LNCaP clone FGC (cell line): ENCODE data around the gene ACER3.
"Not testable (repeated sequence)": the region's sequence is repeated elsewhere in the genome, so short reads cannot be mapped to it uniquely, and the experiment has no call there.

ENCODE experiments used
- DNase-seq: peaks from one replicate; pipeline ENCODE4 v3.0.0-alpha.2; 2011; ENCODE audit warnings: low read depth
- H3K4me3 ChIP-seq: 2 replicates; pipeline ENCODE4 v1.5.1; 2011; ENCODE audit warnings: mild to moderate bottlenecking, low read depth, low read length, control low read depth
- TF ChIP-seq, protein P1 (sequence below): IDR thresholded peaks from 2 replicates; pipeline ENCODE4 v1.5.1; 2012; ENCODE audit warnings: mild to moderate bottlenecking; ENCODE audit not compliant: control insufficient read depth, insufficient read depth; ENCODE audit errors: extremely low read depth

The ACER3 gene

DNA sequence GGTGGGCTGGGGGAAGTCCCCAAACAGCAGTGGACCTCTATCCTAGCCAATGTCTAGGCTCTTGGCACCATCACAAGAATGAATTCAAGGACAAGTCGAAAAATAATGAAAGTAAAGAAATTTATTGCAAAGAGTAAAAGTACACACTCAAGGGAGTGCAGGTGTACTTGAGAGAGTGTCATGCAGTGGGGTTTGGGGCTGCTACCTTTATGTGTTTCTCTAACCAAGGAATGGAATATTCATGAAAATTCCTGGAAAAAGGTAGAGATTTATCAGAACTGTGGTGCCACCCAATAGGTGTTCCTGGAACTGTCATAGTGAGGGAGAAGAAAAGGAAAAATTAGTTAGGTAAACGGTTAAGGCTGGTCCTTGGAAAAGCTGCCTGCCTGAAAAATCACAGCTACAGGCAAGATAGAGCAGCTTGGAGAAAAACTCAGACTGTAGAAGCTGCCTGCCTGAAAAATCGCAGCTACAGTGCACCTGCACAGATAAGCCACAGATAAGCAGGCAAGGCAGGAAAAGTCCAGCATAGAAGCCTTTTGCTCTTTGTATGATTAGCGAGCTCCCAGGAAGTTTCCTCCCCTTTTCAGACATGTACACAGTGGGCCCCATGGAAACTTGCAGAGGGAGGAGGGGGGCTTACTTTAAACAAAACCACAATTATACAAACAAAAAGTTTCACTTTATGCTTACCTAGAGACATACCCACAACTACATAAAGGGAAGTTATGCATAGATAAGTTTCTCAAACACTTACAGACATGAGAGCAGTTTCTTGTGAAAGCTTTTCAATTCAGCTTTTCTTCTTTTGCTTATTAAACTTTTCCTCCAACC is 102.1 kb downstream of the ACER3 start:
- peak; percentile 34 for DNase-seq
- H3K4me3 ChIP-seq: no peak overlapping the region
- TF ChIP-seq, protein P1, sequence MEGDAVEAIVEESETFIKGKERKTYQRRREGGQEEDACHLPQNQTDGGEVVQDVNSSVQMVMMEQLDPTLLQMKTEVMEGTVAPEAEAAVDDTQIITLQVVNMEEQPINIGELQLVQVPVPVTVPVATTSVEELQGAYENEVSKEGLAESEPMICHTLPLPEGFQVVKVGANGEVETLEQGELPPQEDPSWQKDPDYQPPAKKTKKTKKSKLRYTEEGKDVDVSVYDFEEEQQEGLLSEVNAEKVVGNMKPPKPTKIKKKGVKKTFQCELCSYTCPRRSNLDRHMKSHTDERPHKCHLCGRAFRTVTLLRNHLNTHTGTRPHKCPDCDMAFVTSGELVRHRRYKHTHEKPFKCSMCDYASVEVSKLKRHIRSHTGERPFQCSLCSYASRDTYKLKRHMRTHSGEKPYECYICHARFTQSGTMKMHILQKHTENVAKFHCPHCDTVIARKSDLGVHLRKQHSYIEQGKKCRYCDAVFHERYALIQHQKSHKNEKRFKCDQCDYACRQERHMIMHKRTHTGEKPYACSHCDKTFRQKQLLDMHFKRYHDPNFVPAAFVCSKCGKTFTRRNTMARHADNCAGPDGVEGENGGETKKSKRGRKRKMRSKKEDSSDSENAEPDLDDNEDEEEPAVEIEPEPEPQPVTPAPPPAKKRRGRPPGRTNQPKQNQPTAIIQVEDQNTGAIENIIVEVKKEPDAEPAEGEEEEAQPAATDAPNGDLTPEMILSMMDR: no peak

DNA sequence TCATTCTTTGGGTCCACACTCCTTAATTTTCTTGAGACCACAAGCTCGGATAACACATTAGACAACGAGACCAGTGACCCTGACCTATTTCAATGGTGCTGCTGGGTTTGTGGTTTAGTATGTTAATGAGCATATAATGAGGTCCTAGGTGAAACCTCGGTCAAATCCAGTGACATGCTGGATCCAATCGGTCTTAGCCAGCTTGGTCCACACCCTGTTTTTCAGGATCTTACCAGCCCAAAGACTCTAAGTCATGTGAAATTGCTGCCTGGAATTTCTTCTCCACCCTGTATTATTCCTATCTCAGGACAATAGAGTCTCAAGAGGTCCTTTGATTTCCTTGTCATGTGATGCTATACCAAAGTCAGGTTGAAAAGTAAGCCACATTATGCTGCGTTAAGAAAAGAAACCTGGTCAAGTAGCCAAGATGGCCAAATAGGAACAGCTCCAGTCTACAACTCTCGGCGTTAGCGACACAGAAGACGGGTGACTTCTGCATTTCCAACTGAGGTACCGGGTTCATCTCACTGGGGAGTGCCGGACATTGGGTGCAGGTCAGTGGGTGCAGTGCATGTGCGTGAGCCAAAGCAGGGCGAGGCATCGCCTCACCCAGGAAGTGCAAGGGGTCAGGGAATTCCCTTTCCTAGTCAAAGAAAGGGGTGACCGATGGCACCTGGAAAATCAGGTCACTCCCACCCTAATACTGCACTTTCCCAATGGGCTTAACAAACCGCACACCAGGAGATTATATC is 102.9 kb downstream of the ACER3 start:
- not testable (repeated sequence) for H3K4me3 ChIP-seq, DNase-seq

DNA sequence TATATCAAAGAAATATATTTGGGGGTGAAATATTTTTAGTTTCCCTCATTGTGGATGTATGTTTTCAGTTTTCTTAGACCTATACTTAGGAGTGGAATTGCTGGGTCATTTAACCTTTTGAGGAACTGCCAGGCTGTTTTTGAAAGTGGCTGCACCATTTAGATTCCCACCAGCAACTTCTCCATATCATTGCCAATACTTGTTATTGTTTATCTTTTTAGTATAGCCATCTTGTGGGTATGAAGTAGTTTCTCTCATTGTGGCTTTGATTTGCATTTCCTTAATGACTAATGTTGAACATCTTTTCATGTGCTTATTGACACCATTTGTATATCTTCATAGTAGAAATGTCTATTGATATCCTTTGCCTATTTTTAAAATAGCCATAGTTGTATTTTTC is 111.3 kb downstream of the ACER3 start:
- no peak for DNase-seq
- no peak overlapping the region for H3K4me3 ChIP-seq
- TF ChIP-seq, protein P1: no peak

DNA sequence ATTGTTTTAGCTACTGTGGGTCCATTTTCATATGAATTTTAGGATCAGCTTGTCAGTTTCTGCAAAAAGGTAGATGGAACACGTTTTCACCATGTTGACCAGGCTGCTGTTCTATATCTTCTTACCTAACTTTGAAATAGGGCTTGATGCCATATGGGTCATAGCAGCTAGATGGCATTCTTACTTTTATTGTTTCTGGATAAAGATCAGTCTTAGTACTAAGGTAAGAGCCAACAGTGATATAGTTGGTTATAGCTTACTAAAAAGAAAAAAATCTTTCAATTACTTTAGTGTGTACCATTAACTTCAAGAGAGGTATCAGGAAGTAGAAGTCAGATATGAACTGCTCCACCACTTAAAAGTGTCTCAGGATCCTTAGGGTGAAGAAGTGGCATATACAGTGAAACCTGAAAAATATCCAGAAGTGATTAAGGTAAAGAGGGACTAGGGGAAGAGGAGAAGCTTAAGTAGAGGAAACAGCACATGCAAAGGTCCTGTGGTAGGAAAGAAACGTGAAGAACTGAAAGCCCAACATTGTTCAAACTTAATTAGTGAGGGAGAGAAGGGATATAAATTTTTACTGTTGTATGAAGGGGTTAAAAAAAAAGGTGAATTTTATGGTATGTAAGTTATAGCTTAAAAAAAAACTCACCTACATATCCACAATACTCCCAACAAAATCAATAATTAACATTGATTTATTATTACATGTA is 113.6 kb downstream of the ACER3 start:
- TF ChIP-seq, protein P1: no peak
- DNase-seq: no peak
- no peak overlapping the region for H3K4me3 ChIP-seq

DNA sequence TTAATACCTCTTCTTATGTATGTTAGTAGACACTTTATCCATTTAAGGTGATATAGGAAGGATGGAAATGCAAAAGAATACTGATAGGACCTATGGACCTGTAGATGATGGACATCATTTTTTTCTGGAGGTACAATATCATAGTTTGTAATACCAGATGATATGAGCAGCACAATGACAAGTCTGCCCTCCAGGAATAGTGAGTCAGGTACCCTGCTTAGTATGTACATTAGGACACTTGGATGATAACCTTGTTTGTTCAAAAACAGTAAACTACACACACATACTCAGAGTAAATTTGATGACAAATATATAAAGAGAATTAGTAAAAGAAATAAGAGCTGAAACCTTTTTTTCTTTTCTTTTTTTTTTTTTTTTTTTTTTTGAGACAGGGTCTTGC is 114.8 kb downstream of the ACER3 start:
- DNase-seq: no peak
- H3K4me3 ChIP-seq: no peak overlapping the region
- TF ChIP-seq, protein P1: no peak

DNA sequence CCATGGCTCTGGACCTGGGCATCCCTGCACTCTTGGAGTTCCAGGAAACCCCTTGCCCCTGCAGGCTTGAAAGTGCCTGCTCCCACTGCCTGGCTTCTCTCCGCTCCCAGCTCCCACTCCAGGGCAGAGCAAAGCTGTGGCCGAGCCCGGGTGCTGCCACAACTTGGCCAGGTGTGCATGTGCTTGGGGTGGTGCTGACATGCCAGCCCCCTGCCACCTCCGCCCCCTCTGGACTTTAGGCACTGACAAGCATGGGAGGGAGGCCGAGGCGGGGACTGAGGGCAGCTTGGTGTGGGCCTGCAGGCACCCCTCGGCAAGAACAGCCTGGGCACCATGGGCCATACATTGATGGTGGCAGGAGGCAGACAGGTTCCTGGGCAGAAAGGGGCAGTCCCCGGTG is 117.1 kb downstream of the ACER3 start:
- TF ChIP-seq, protein P1: no peak
- no peak for DNase-seq
- H3K4me3 ChIP-seq: no peak overlapping the region

DNA sequence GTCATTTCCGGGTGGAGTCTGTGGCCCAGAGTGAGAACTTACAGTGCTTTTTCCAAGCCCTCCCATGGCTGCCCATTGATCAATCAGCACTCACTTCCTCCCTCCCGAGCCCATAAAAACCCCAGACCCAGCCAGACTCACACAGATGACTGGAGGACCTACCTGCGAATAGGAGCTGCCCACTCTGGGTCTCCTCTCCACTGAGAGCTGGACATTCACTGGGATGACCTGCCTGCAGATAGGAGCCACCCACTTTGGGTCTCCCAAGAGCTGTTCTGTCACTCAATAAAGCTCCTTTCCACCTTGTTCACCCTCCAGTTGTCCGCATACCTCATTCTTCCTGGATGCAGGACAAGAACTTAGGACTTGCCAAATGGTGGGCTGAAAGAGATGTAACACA is 117.5 kb downstream of the ACER3 start:
- TF ChIP-seq, protein P1: no peak
- DNase-seq: no peak
- no peak overlapping the region for H3K4me3 ChIP-seq
